ENCODE results near the gene DHX38.

DHX38 gene

GRCh38 chr16:72083778-72084404, 9.8 kb upstream of the DHX38 start:
- DNase-seq (ENCODE audit: low spot score): no peak

- no peak for DNase-seq (ENCODE audit: low spot score)
Measured at GRCh38 chr16:72084445-72084844, 9.2 kb upstream of the DHX38 start.

GRCh38 chr16:72085002-72085401, 8.6 kb upstream of the DHX38 start:
- no peak for DNase-seq (ENCODE audit: low spot score)

- no peak for DNase-seq (ENCODE audit: low spot score)
Measured at GRCh38 chr16:72091217-72091616, 2.4 kb upstream of the DHX38 start.

- DNase-seq (ENCODE audit: low spot score): peak; percentile 76
Measured at GRCh38 chr16:72092832-72093447, 707 bp upstream of the DHX38 start.

GRCh38 chr16:72094266-72094610, 591 bp downstream of the DHX38 start:
- DNase-seq (ENCODE audit: low spot score): no peak

- DNase-seq (ENCODE audit: low spot score): no peak
Measured at GRCh38 chr16:72098936-72099335, 5.3 kb downstream of the DHX38 start.

- peak; percentile 74 for DNase-seq (ENCODE audit: low spot score)
Measured at GRCh38 chr16:72099377-72099818, 5.8 kb downstream of the DHX38 start.

- no peak for DNase-seq (ENCODE audit: low spot score)
Measured at GRCh38 chr16:72101195-72101594, 7.5 kb downstream of the DHX38 start.

GRCh38 chr16:72104905-72105304, 11.3 kb downstream of the DHX38 start:
- no peak for DNase-seq (ENCODE audit: low spot score)

- no peak for DNase-seq (ENCODE audit: low spot score)
Measured at GRCh38 chr16:72105978-72106377, 12.3 kb downstream of the DHX38 start.

- no peak for DNase-seq (ENCODE audit: low spot score)
Measured at GRCh38 chr16:72107371-72107770, 13.7 kb downstream of the DHX38 start.

GRCh38 chr16:72108353-72109102, 14.9 kb downstream of the DHX38 start:
- DNase-seq (ENCODE audit: low spot score): no peak

- no peak for DNase-seq (ENCODE audit: low spot score)
Measured at GRCh38 chr16:72109300-72109699, 15.7 kb downstream of the DHX38 start.

- DNase-seq (ENCODE audit: low spot score): no peak
Measured at GRCh38 chr16:72109966-72110530, 16.4 kb downstream of the DHX38 start.

- DNase-seq (ENCODE audit: low spot score): no peak
Measured at GRCh38 chr16:72110662-72111615, 17.3 kb downstream of the DHX38 start.

GRCh38 chr16:72111657-72112451, 18.2 kb downstream of the DHX38 start:
- DNase-seq (ENCODE audit: low spot score): no peak

- no peak for DNase-seq (ENCODE audit: low spot score)
Measured at GRCh38 chr16:72112452-72112792, 18.8 kb downstream of the DHX38 start.

- DNase-seq (ENCODE audit: low spot score): no peak
Measured at GRCh38 chr16:72112906-72113615, 19.4 kb downstream of the DHX38 start.

GRCh38 chr16:72113616-72113945, 19.9 kb downstream of the DHX38 start:
- no peak for DNase-seq (ENCODE audit: low spot score)

GRCh38 chr16:72120026-72120425, 26.4 kb downstream of the DHX38 start:
- DNase-seq (ENCODE audit: low spot score): no peak
